ENCODE measurements around the gene TSHR. TPM values are rescaled to one million over a fixed set of nuclear protein-coding genes. Genes with fewer than 3 reads are reported as not detected.

TSHR gene
- total RNA-seq, 1 experiment from 2014 or later = 0.20 TPM

DNA sequence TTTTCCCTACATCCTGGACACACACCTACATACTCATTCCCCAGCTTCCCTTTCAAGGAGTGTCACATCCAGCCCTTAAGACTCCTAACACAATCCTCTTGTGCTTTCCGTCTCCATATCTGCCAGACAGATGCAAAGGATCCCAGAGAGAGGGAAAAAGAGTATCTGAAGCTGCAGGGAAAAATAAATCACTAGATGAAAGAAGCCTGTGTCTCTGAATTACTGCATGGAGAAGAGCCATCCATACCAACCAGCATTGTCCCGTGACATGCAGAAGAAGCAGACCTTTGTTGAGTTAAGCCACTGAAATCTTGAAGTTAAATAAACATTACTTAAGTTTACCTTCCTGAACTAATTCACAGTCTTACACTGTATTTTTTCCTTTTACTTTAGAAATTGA lies 210.7 kb downstream of the TSHR start:
- no peak for DNase-seq
- no peaks in the 10 kb centered on the region for H3K27me3 ChIP-seq
- no peak overlapping the region for H3K4me3 ChIP-seq
- no peaks in the 10 kb centered on the region for H3K36me3 ChIP-seq
- no peaks in the 10 kb centered on the region for H3K9me3 ChIP-seq

- Histone ChIP-seq H3K36me3 (no peaks in the 10 kb centered on the region), H3K4me3 (no peak overlapping the region), H3K9me3 (no peaks in the 10 kb centered on the region), H3K27me3 (no peaks in the 10 kb centered on the region)
- DNase-seq = no peak
Observed at GRCh38 chr14:81169267-81169666, 213.8 kb downstream of the TSHR start.

GRCh38 chr14:81169711-81170103 lies 214.3 kb downstream of the TSHR start:
- H3K4me3 ChIP-seq = peak overlapping the region; percentile 52
- no peaks in the 10 kb centered on the region for H3K27me3 ChIP-seq
- no peaks in the 10 kb centered on the region for H3K36me3 ChIP-seq
- no peak for DNase-seq
- H3K9me3 ChIP-seq = no peaks in the 10 kb centered on the region

- Histone ChIP-seq H3K36me3 (no peaks in the 10 kb centered on the region), H3K9me3 (no peaks in the 10 kb centered on the region), H3K27me3 (no peaks in the 10 kb centered on the region), H3K4me3 (peak overlapping the region; percentile 52)
- peak; percentile 83 for DNase-seq
Observed at GRCh38 chr14:81170104-81170828, 214.8 kb downstream of the TSHR start.

DNA sequence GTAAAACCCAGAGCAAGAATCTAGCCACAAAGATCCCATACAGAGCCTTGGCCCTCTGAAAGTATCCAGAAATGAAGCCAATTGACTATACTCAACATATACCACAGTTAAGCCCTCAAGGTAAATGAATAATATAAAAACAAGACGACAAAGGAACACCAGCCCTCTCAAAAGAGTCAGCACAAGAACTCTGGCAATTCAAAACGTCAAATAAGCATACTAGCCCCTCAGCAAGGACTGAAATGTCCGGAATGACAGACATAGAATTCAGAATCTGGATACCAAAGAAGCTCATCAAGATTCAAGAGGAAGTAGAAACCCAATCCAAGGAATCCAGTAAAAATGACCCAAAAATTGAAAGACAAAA lies 215.4 kb downstream of the TSHR start:
- Histone ChIP-seq H3K4me3 (no peak overlapping the region), H3K36me3 (no peaks in the 10 kb centered on the region), H3K9me3 (no peaks in the 10 kb centered on the region), H3K27me3 (no peaks in the 10 kb centered on the region)
- DNase-seq = no peak

DNA sequence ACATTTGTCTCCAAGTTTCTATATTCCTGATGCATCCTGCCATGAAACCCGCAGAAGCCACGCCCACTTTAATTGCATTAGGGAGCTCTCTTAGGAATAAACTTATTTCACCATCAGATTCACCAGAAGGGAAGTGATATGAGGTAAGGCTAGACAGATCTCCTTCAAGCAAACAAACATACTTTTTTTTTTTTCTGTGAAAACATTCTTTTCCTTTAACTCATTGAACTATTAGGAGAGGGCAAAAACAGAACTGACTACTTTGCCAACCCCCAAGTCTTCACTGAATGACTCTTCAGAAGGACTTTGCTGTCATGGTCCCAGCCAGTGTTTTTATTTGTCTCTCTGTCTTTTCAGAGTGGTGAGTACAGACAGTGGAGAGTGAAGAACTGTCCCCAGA lies 216.9 kb downstream of the TSHR start:
- H3K9me3 ChIP-seq = no peaks in the 10 kb centered on the region
- DNase-seq = no peak
- H3K36me3 ChIP-seq = no peaks in the 10 kb centered on the region
- H3K4me3 ChIP-seq = no peak overlapping the region
- H3K27me3 ChIP-seq = no peaks in the 10 kb centered on the region

DNA sequence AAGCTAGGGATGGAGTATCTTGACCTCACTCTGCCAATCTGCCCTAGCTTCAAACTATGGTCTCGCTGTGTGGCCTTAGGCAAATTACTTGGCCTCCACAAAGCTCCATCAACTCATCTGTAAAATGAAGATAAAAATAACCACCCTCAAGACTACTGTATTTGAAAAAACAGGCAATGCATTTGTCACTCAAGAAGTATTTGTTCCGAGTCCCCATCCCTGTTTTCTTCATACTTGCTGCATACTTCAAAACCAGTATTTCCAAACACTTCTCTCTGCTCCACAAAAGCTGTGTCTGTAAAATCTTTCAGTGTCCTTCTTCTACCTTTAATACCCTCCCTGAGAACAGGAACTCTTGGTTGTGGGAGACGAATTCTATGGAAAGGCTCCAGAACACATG lies 217.5 kb downstream of the TSHR start:
- Histone ChIP-seq H3K27me3 (no peaks in the 10 kb centered on the region), H3K4me3 (no peak overlapping the region), H3K9me3 (no peaks in the 10 kb centered on the region), H3K36me3 (no peaks in the 10 kb centered on the region)
- no peak for DNase-seq

- H3K4me3 ChIP-seq = no peak overlapping the region
- no peaks in the 10 kb centered on the region for H3K27me3 ChIP-seq
- no peaks in the 10 kb centered on the region for H3K36me3 ChIP-seq
- no peak for DNase-seq
- no peaks in the 10 kb centered on the region for H3K9me3 ChIP-seq
Observed at GRCh38 chr14:81176241-81176640, 220.8 kb downstream of the TSHR start.

- no peak overlapping the region for H3K4me3 ChIP-seq
- no peaks in the 10 kb centered on the region for H3K36me3 ChIP-seq
- no peaks in the 10 kb centered on the region for H3K9me3 ChIP-seq
Observed at GRCh38 chr14:81177225-81177624, 221.8 kb downstream of the TSHR start.

GRCh38 chr14:81178063-81178462 lies 222.6 kb downstream of the TSHR start:
- no peak overlapping the region for H3K4me3 ChIP-seq
- H3K36me3 ChIP-seq = no peaks in the 10 kb centered on the region
- no peaks in the 10 kb centered on the region for H3K27me3 ChIP-seq
- DNase-seq = no peak
- no peaks in the 10 kb centered on the region for H3K9me3 ChIP-seq

More at GRCh38 chr14:81177225-81177624, 221.8 kb downstream of the TSHR start:
- H3K27me3 ChIP-seq = no peaks in the 10 kb centered on the region
- DNase-seq = no peak

DNA sequence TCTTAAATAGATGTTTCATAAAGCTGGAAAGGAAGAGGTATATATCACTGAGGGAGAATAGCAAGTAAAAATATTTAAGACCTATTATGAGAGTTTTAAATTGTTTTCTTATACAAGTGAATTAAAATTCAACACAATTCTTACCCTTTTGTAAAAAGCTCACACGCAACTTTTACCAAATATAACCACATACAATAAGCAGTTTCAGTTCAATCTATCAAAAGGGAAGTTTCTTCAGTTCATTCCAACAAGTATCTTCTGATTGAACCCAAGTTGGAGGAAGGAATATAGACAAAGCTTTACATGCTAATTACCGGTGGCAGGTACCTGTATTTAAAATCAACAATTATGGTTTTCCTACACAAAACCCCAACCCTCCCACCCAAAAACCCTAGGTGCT lies 224.2 kb downstream of the TSHR start:
- Histone ChIP-seq H3K9me3 (no peaks in the 10 kb centered on the region), H3K36me3 (peaks cover 4% of the 10 kb centered on the region), H3K4me3 (no peak overlapping the region), H3K27me3 (no peaks in the 10 kb centered on the region)
- no peak for DNase-seq

DNA sequence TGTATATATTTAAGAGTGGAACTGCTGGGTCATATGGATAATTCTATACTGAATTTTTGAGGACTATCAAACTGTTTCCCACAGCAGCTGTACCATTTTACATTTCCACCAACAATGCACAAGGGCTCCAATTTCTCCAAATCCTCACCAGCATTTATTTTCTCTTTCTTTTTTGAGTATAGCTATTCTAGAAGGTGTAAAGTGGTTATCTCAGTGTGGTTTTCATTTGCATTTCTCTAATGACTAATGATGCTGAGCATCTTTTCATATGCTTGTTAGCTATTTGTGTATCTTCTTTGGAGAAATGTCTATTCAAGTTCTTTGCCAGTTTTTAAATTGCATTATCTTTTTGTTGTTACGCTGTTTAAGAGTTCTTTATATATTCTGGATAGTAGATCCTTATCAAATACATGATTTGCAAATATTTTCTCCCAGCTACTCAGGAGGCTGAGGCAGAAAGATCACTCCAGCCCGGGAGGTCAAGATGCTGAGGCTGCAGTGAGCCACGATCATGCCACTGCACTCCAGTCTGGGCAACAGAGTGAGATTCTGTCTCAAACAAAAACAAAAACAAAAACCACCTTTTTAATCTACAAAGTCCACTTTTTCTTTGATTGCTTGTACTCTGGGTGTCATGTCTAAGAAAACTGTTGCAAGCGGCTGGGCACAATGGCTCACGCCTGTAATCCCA lies 232.6 kb downstream of the TSHR start:
- Histone ChIP-seq H3K36me3 (peaks cover 14% of the 10 kb centered on the region), H3K4me3 (no peak overlapping the region), H3K9me3 (no peaks in the 10 kb centered on the region), H3K27me3 (no peaks in the 10 kb centered on the region)
- DNase-seq = no peak

GRCh38 chr14:81192594-81192993 lies 237.2 kb downstream of the TSHR start:
- no peak for DNase-seq
- Histone ChIP-seq H3K27me3 (no peaks in the 10 kb centered on the region), H3K4me3 (no peak overlapping the region), H3K36me3 (peaks cover 14% of the 10 kb centered on the region), H3K9me3 (no peaks in the 10 kb centered on the region)

- H3K36me3 ChIP-seq = peaks cover 14% of the 10 kb centered on the region
Observed at GRCh38 chr14:81193924-81194633, 238.7 kb downstream of the TSHR start.

More at GRCh38 chr14:81193924-81194633, 238.7 kb downstream of the TSHR start:
- no peaks in the 10 kb centered on the region for H3K9me3 ChIP-seq
- no peak for DNase-seq
- no peak overlapping the region for H3K4me3 ChIP-seq
- H3K27me3 ChIP-seq = no peaks in the 10 kb centered on the region
